Right lobe of liver (tissue), 6 donors: ENCODE data around the gene MAL. TPM values are rescaled to one million over a fixed set of nuclear protein-coding genes. Genes with fewer than 3 reads are reported as not detected.
"Not testable (repeated sequence)": the region's sequence is repeated elsewhere in the genome, so short reads cannot be mapped to it uniquely, and the experiment has no call there.

Experiments
- ATAC-seq, 4 donors: fragments of 200-7000 bp; cut with Tn5 transposase; one replicate each; pipeline ENCODE4 v1.9.1; 2020; ENCODE audit warnings: mild to moderate bottlenecking in 4 of 4, moderate library complexity in 4 of 4
- DNase-seq, 3 donors: peaks; one replicate each; pipeline ENCODE4 v3.0.0-alpha.2; 2020
- H3K27ac ChIP-seq, 3 donors: fragments of 200-600 bp; one replicate each; pipeline ENCODE4 v1.8.0; 2022
- H3K27me3 ChIP-seq, 2 donors: fragments of 200-600 bp; one replicate each; pipeline ENCODE4 v1.8.0; 2022
- H3K36me3 ChIP-seq, 4 donors: fragments of 200-600 bp; sonication (generic) in 1 of 4; one replicate each; pipeline versions ENCODE4 v1.5.1 to v1.8.0; 2017 to 2022; ENCODE audit warnings: control low read depth in 1 of 4
- H3K4me1 ChIP-seq, 4 donors: fragments of 200-600 bp; sonication (generic) in 1 of 4; one replicate each; pipeline versions ENCODE4 v1.5.1 to v1.8.0; 2017 to 2022; ENCODE audit warnings: control low read depth in 1 of 4
- H3K4me3 ChIP-seq, 3 donors: fragments of 200-600 bp; one replicate each; pipeline ENCODE4 v1.8.0; 2022
- H3K9me3 ChIP-seq, 4 donors: fragments of 200-600 bp; sonication (generic) in 1 of 4; one replicate each; pipeline versions ENCODE4 v1.5.1 to v1.8.0; 2017 to 2022; ENCODE audit warnings: control low read depth in 1 of 4
- CTCF ChIP-seq, 4 donors: fragments of 200-600 bp in 3 of 4; fragments of 450-650 bp in 1 of 4; IDR thresholded peaks; one replicate each; pipeline versions ENCODE4 v1.5.1 to v1.8.0; 2016 to 2022; ENCODE audit warnings: antibody characterized with exemption in 4 of 4, mild to moderate bottlenecking in 2 of 4
- POLR2A ChIP-seq: fragments of 450-650 bp; IDR thresholded peaks from one replicate; pipeline ENCODE4 v1.6.1; 2017; ENCODE audit warnings: antibody characterized with exemption, mild to moderate bottlenecking
- WGBS: methylation state at CpG from one replicate; pipeline ENCODE4 v1.1.6; 2018; ENCODE audit warnings: low coverage, low lambda C conversion rate; ENCODE audit not compliant: insufficient coverage; ENCODE audit errors: missing lambda C conversion rate; 5-methylcytosine and 5-hydroxymethylcytosine counted together
- intact Hi-C, 2 donors: fragments of 100-400 bp; cut with DNase I; formaldehyde crosslinking; loops; one replicate each; pipeline versions ENCODE4 v1.11.2 to v1.14.1; 2022
- small RNA-seq, 2 experiments: library from RNA; depleted of rRNA; stranded (forward); fragments of <200 nt; gene quantifications; one replicate each; pipeline ENCODE3, GENCODE V24; 2016
- total RNA-seq, 6 experiments: library from RNA; depleted of rRNA in 2 of 6; stranded (reverse); fragments of >200 nt in 2 of 6; fragmentation: NEBNext Ultra II Directional in 3 of 6; extraction: Animal tissue kit (Norgen Biotek cat#: 25700) in 3 of 6; gene quantifications; one replicate each; pipeline versions ENCODE4 v1.1.0 to v1.2.4, GENCODE V29; 2016 to 2023
- donor health status: DM: no; HTN: yes; CAD: no.
- donor health status: DM: no; HTN: no; CAD: no.
- donor health status: DM: no; HTN: no; CAD: no.
- donor health status: DM: no; HTN: yes; CAD: no.
- donor health status: DM: no; HTN: yes; CAD: no.

MAL gene
- total RNA-seq, 6 experiments from 2014 or later, result 0.24 TPM; not detected in 5

DNA sequence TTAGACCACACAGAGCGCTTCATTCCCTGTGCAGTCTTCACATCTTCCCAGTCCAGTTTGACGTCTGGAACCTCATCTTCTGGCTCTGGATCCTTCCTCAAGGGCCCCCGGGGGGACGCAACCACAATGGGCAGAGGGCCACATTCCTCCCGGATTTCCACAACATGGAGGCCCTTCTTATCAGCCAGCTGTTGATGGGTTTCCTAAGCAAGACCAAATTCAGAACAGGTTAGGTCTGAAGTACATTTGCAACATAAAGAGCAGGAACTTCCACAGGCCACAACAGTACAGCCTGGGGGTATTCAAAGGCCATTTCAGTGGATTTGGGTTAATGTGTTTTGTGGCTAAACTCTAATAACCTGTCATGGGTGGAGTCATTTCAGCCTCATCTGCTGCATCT lies 61.9 kb downstream of the MAL start:
- Histone ChIP-seq H3K9me3 (no peaks in the 10 kb centered on the region), H3K27ac (no peak overlapping the region), H3K4me3 (no peak overlapping the region), H3K4me1 (no peaks in the 10 kb centered on the region), H3K36me3 (peaks cover 0 to 63% (median 24%) of the 10 kb centered on the region in 4 donors), H3K27me3 (no peaks in the 10 kb centered on the region)
- DNase-seq (no peak), ATAC-seq (no peak)
- WGBS, result no CpG with 5 or more reads among the region's 5 CpGs
- intact Hi-C loops, result no loop called here
- TF ChIP-seq CTCF (IDR thresholded peaks at IDR 0.05) (no peak), POLR2A (no peak)

DNA sequence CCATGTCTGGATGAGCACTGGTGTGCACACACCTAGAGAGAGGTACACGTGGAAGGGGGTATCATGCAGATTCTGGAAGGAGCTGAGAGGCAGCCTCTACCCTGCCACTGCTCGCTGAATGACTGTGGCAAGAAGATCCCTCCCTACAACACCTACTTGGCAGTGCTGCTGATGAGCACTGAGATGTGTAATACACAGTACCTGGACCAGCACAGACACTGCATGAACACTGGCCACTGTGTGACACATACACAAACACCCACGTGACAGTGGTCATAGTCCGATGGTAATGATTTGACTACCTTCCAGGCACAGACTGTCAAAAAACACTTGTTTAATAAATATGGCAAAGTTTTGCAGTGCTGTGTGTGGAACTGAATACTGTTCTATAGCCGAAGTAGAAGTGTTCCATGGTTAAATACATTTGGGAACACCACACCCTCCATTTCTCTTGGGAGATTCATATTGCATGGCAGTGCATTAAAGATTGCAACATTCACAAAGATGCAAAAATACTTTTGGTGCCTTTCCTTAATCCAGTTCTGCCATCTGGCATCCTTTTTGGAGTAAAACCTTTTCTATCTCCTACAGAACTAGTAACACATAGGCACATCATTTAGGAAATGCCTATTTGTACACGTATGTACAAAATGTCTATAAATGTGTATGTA lies 66.5 kb downstream of the MAL start:
- intact Hi-C loops, result no loop called here
- ATAC-seq, result peak in 3 of 4 donors; percentile 23 to 79 (median 37)
- 71% methylated on average over 5 of the region's 6 CpGs for WGBS
- Histone ChIP-seq H3K4me3 (no peak overlapping the region), H3K9me3 (no peaks in the 10 kb centered on the region), H3K4me1 (no peaks in the 10 kb centered on the region), H3K36me3 (peaks cover 0 to 59% (median 20%) of the 10 kb centered on the region in 4 donors), H3K27me3 (no peaks in the 10 kb centered on the region), H3K27ac (no peak overlapping the region)
- TF ChIP-seq CTCF (IDR thresholded peaks at IDR 0.05) (no peak), POLR2A (no peak)
- no peak for DNase-seq

GRCh38 chr2:95098273-95098672 lies 72.8 kb downstream of the MAL start:
- H3K36me3 ChIP-seq, result peaks cover 0 to 52% (median 30%) of the 10 kb centered on the region in 4 donors
- H3K27ac ChIP-seq, H3K27me3 ChIP-seq, H3K4me3 ChIP-seq, H3K4me1 ChIP-seq, H3K9me3 ChIP-seq, DNase-seq, ATAC-seq, intact Hi-C loops: not testable (repeated sequence)
- 98% methylated on average over 5 of the region's 5 CpGs for WGBS

DNA sequence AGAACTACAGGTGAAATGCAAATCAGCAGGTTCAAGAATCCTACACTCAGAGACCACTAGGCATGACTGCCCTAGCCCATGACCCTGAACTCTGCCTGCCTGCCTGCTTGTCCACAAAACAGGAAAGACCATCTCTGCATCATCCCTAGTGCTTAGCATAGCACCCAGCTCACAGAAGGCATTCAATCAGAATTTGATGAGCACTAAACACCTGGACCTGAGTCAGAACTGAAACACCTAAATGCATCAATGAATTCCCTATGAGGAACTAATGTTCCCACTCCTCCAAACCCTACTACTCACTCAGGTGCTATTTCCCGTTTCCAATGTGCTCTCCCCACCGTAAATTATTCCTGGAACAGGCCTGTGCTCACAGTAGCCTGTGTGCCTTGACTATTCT lies 74.4 kb downstream of the MAL start:
- TF ChIP-seq CTCF (IDR thresholded peaks at IDR 0.05) (no peak), POLR2A (no peak)
- H3K27me3 ChIP-seq, result no peaks in the 10 kb centered on the region
- no peak overlapping the region for H3K4me3 ChIP-seq
- DNase-seq (no peak), ATAC-seq (no peak)
- intact Hi-C loops, result no loop called here
- H3K4me1 ChIP-seq, result no peaks in the 10 kb centered on the region
- 93% methylated on average over 2 of the region's 2 CpGs for WGBS
- no peaks in the 10 kb centered on the region for H3K9me3 ChIP-seq
- no peak overlapping the region for H3K27ac ChIP-seq
- H3K36me3 ChIP-seq, result peaks cover 0 to 67% (median 37%) of the 10 kb centered on the region in 4 donors

Small RNA genes lying within 50 kb of the gene (small RNA-seq; reads per million reads assigned to genes)
- 0 reads per million in 2 experiments for gene RN7SL575P

Other genes starting within 250 kb of the MAL start
- under 1 TPM in 1 of 6 experiments, not detected in 5; 0.40 TPM for gene TEKT4, start 154.3 kb upstream of the MAL start, total RNA-seq
- 10 to 100 TPM; 36.1 to 52.1 (median 47.9) TPM for gene MRPS5, start 96.1 kb downstream of the MAL start, total RNA-seq
- 1 to 10 TPM; 2.0 to 8.1 (median 5.4) TPM for gene ZNF514, start 134.1 kb downstream of the MAL start, total RNA-seq
- 1 to 10 TPM; 1.1 to 2.0 (median 1.8) TPM for gene ZNF2, start 140.1 kb downstream of the MAL start, total RNA-seq
- gene ZNF892, start 181.8 kb downstream of the MAL start, total RNA-seq, result 1 to 10 TPM in 4 of 6 experiments, under 1 TPM in 2; 0.48 to 2.3 (median 1.1) TPM
- gene PROM2, start 248.7 kb downstream of the MAL start, total RNA-seq, result under 1 TPM; 0.06 to 0.64 (median 0.43) TPM